Hepatocyte (in vitro differentiated cells): ENCODE measurements around the gene LHX4. TPM values are rescaled to one million over a fixed set of nuclear protein-coding genes. Genes with fewer than 3 reads are reported as not detected.
"Not testable (repeated sequence)": the region's sequence is repeated elsewhere in the genome, so short reads cannot be mapped to it uniquely, and the experiment has no call there.

ENCODE experiments used
- DNase-seq: peaks from one replicate; pipeline ENCODE4 v3.0.0-alpha.2; 2016; ENCODE audit warnings: low spot score
- H2AFZ ChIP-seq: fragments of 200-600 bp; sonication (generic); 2 replicates; pipeline ENCODE4 v1.6.0; 2016; ENCODE audit warnings: antibody characterized with exemption, mild to moderate bottlenecking
- H3K27ac ChIP-seq: fragments of 200-600 bp; sonication (generic); 2 replicates; pipeline ENCODE4 v1.5.1; 2016; ENCODE audit warnings: mild to moderate bottlenecking
- H3K27me3 ChIP-seq: fragments of 200-600 bp; sonication (generic); 2 replicates; pipeline ENCODE4 v1.6.1; 2016
- H3K36me3 ChIP-seq: fragments of 200-600 bp; sonication (generic); replicated peaks from 2 replicates; pipeline ENCODE4 v1.5.1; 2016; ENCODE audit warnings: low read depth; ENCODE audit not compliant: insufficient read depth
- H3K4me1 ChIP-seq: fragments of 200-600 bp; sonication (generic); 2 replicates; pipeline ENCODE4 v1.5.1; 2016; ENCODE audit warnings: mild to moderate bottlenecking, moderate library complexity; ENCODE audit not compliant: insufficient read depth
- H3K4me2 ChIP-seq: fragments of 200-600 bp; sonication (generic); 2 replicates; pipeline ENCODE4 v1.6.0; 2016
- H3K4me3 ChIP-seq: fragments of 200-600 bp; sonication (generic); 2 replicates; pipeline ENCODE4 v1.5.1; 2016; ENCODE audit warnings: mild to moderate bottlenecking
- H3K79me2 ChIP-seq: fragments of 200-600 bp; sonication (generic); 2 replicates; pipeline ENCODE4 v1.6.0; 2017; ENCODE audit warnings: mild to moderate bottlenecking
- H3K9me2 ChIP-seq: fragments of 200-600 bp; sonication (generic); replicated peaks from 2 replicates; pipeline ENCODE4 v1.6.0; 2017; ENCODE audit warnings: mild to moderate bottlenecking; ENCODE audit not compliant: insufficient read depth
- H3K9me3 ChIP-seq: fragments of 200-600 bp; sonication (generic); 2 replicates; pipeline ENCODE4 v1.5.1; 2016; ENCODE audit warnings: low read depth, mild to moderate bottlenecking
- H4K20me1 ChIP-seq: fragments of 200-600 bp; sonication (generic); 2 replicates; pipeline ENCODE4 v1.6.0; 2016; ENCODE audit warnings: mild to moderate bottlenecking; ENCODE audit not compliant: insufficient read depth, poor library complexity, severe bottlenecking
- CTCF ChIP-seq: fragments of 200-600 bp; sonication (generic); IDR thresholded peaks from 2 replicates; pipeline ENCODE4 v1.5.1; 2016; ENCODE audit warnings: antibody characterized with exemption, mild to moderate bottlenecking; ENCODE audit not compliant: poor library complexity
- EZH2 ChIP-seq: fragments of 200-600 bp; sonication (generic); IDR thresholded peaks from 2 replicates; pipeline ENCODE4 v1.6.1; 2016; ENCODE audit warnings: antibody characterized with exemption, mild to moderate bottlenecking, borderline replicate concordance
- EZH2phosphoT487 ChIP-seq: fragments of 200-600 bp; sonication (generic); IDR thresholded peaks from one replicate; pipeline ENCODE4 v1.6.1; 2018; ENCODE audit warnings: antibody characterized with exemption, mild to moderate bottlenecking, low read depth, moderate library complexity; ENCODE audit not compliant: unreplicated experiment, severe bottlenecking
- WGBS: methylation state at CpG from one replicate; pipeline ENCODE4 v1.1.6; 2016; ENCODE audit warnings: low lambda C conversion rate; ENCODE audit errors: missing lambda C conversion rate; 5-methylcytosine and 5-hydroxymethylcytosine counted together
- polyA plus RNA-seq: library from polyadenylated mRNA; unstranded; fragments of >200 nt; fragmentation: Nextera tagmentation; extraction: Ambion mirVana; gene quantifications from 2 replicates; pipeline ENCODE4 v1.2.1, GENCODE V29; 2016
- total RNA-seq: library from RNA; depleted of rRNA; stranded (reverse); fragments of >200 nt; gene quantifications from 2 replicates; pipeline ENCODE4 v1.2.3, GENCODE V29; 2014

The LHX4 gene
- total and polyA plus RNA-seq, 2 experiments from 2014 or later = 0.03 to 0.28 TPM

- DNase-seq = no peak
- TF ChIP-seq CTCF = no peak
- no peak for TF ChIP-seq EZH2phosphoT487
- no peak for TF ChIP-seq EZH2
- Histone ChIP-seq H3K79me2 (no peaks in the 10 kb centered on the region), H4K20me1 (no peaks in the 10 kb centered on the region), H3K9me2 (no peaks in the 10 kb centered on the region), H3K9me3 (no peaks in the 10 kb centered on the region), H3K36me3 (no peaks in the 10 kb centered on the region), H3K27ac (no peak overlapping the region), H3K4me1 (no peaks in the 10 kb centered on the region), H3K4me2 (no peak overlapping the region), H2AFZ (no peak overlapping the region), H3K4me3 (no peak overlapping the region), H3K27me3 (no peaks in the 10 kb centered on the region)
- WGBS = 98% methylated on average over 7 of the region's 7 CpGs
These were observed 28.4 kb upstream of the LHX4 start for GRCh38 chr1:180201451-180202200.

GRCh38 chr1:180202588-180202987 lies 27.5 kb upstream of the LHX4 start:
- 86% methylated on average over 5 of the region's 5 CpGs for WGBS
- H3K9me3 ChIP-seq, H2AFZ ChIP-seq, H3K4me3 ChIP-seq, H3K4me2 ChIP-seq, DNase-seq, H3K27ac ChIP-seq, H4K20me1 ChIP-seq, H3K79me2 ChIP-seq, H3K4me1 ChIP-seq, H3K27me3 ChIP-seq, H3K36me3 ChIP-seq, H3K9me2 ChIP-seq: not testable (repeated sequence)

- no peaks in the 10 kb centered on the region for H3K27me3 ChIP-seq
- H3K36me3 ChIP-seq = no peaks in the 10 kb centered on the region
- no peaks in the 10 kb centered on the region for H4K20me1 ChIP-seq
- no peak overlapping the region for H2AFZ ChIP-seq
- no peaks in the 10 kb centered on the region for H3K79me2 ChIP-seq
- H3K4me3 ChIP-seq = no peak overlapping the region
- no peak overlapping the region for H3K4me2 ChIP-seq
- no peaks in the 10 kb centered on the region for H3K9me3 ChIP-seq
- TF ChIP-seq EZH2 (no peak), EZH2phosphoT487 (no peak), CTCF (no peak)
- no peak overlapping the region for H3K27ac ChIP-seq
- no peaks in the 10 kb centered on the region for H3K4me1 ChIP-seq
- WGBS = 83% methylated on average over 6 of the region's 6 CpGs
- DNase-seq = no peak
- no peaks in the 10 kb centered on the region for H3K9me2 ChIP-seq
These were observed 25.8 kb upstream of the LHX4 start for GRCh38 chr1:180204231-180204630.

GRCh38 chr1:180206581-180206980 lies 23.5 kb upstream of the LHX4 start:
- TF ChIP-seq EZH2 = no peak
- no peak for TF ChIP-seq CTCF
- no peak for TF ChIP-seq EZH2phosphoT487
- 89% methylated on average over 3 of the region's 3 CpGs for WGBS
- Histone ChIP-seq H3K4me1 (no peaks in the 10 kb centered on the region), H3K4me2 (no peak overlapping the region), H3K27ac (no peak overlapping the region), H2AFZ (no peak overlapping the region), H3K9me2 (no peaks in the 10 kb centered on the region), H3K9me3 (no peaks in the 10 kb centered on the region), H4K20me1 (no peaks in the 10 kb centered on the region), H3K27me3 (no peaks in the 10 kb centered on the region), H3K4me3 (no peak overlapping the region), H3K79me2 (no peaks in the 10 kb centered on the region), H3K36me3 (no peaks in the 10 kb centered on the region)
- no peak for DNase-seq
